GM23338 (cell line): ENCODE data around the gene RHEBL1. TPM values are rescaled to one million over a fixed set of nuclear protein-coding genes. Genes with fewer than 3 reads are reported as not detected.

ENCODE experiments used
- ATAC-seq: fragments of 200-7000 bp; cut with Tn5 transposase; 3 replicates; pipeline ENCODE4 v1.9.1; 2020
- DNase-seq: peaks from one replicate; pipeline ENCODE4 v3.0.0-alpha.2; 2015; ENCODE audit warnings: low spot score
- H2AFZ ChIP-seq: fragments of 200-600 bp; sonication (generic); 2 replicates; pipeline ENCODE4 v1.8.0; 2016; ENCODE audit warnings: antibody characterized with exemption, mild to moderate bottlenecking, moderate library complexity
- H3F3A ChIP-seq: fragments of 200-600 bp; sonication (generic); replicated peaks from 2 replicates; pipeline ENCODE4 v1.8.0; 2017; ENCODE audit warnings: antibody characterized with exemption, mixed run types, low read depth
- H3K27ac ChIP-seq: fragments of 200-600 bp; sonication (generic); 2 replicates; pipeline ENCODE4 v1.6.1; 2016; ENCODE audit warnings: low read depth
- H3K27me3 ChIP-seq: fragments of 200-600 bp; sonication (generic); 2 replicates; pipeline ENCODE4 v1.8.0; 2016; ENCODE audit warnings: mild to moderate bottlenecking, mixed run types, moderate library complexity; ENCODE audit not compliant: insufficient read depth
- H3K36me3 ChIP-seq: fragments of 200-600 bp; sonication (generic); 2 replicates; pipeline ENCODE4 v1.8.0; 2016; ENCODE audit warnings: mild to moderate bottlenecking; ENCODE audit not compliant: insufficient read depth
- H3K4me1 ChIP-seq: fragments of 200-600 bp; sonication (generic); 2 replicates; pipeline ENCODE4 v1.8.0; 2016; ENCODE audit warnings: mild to moderate bottlenecking, moderate library complexity; ENCODE audit not compliant: insufficient read depth
- H3K4me2 ChIP-seq: fragments of 200-600 bp; sonication (generic); 2 replicates; pipeline ENCODE4 v1.7.1; 2017; ENCODE audit warnings: mixed run types
- H3K4me3 ChIP-seq: fragments of 200-600 bp; sonication (generic); 2 replicates; pipeline ENCODE4 v1.6.1; 2016; ENCODE audit warnings: mixed run types
- H3K79me2 ChIP-seq: fragments of 200-600 bp; sonication (generic); replicated peaks from 2 replicates; pipeline ENCODE4 v1.8.0; 2017; ENCODE audit warnings: mild to moderate bottlenecking; ENCODE audit not compliant: insufficient read depth
- H3K9me2 ChIP-seq: fragments of 200-600 bp; sonication (generic); 2 replicates; pipeline ENCODE4 v1.8.0; 2017; ENCODE audit not compliant: insufficient read depth
- H4K20me1 ChIP-seq: fragments of 200-600 bp; sonication (generic); replicated peaks from 2 replicates; pipeline ENCODE4 v1.8.0; 2017; ENCODE audit warnings: mild to moderate bottlenecking; ENCODE audit not compliant: insufficient read depth
- H3K27ac Mint-ChIP-seq: 2 replicates; pipeline ENCODE4 v1.8.0; 2020; ENCODE audit warnings: inconsistent platforms, mild to moderate bottlenecking, moderate library complexity, mixed read lengths
- H3K27me3 Mint-ChIP-seq: 3 replicates; pipeline ENCODE4 v1.8.0; 2022; ENCODE audit warnings: low read depth, mild to moderate bottlenecking, moderate library complexity, mixed read lengths, inconsistent platforms; ENCODE audit not compliant: insufficient read depth, poor library complexity
- H3K36me3 Mint-ChIP-seq: 3 replicates; pipeline ENCODE4 v1.8.0; 2021; ENCODE audit warnings: low read depth, mild to moderate bottlenecking, inconsistent platforms, moderate library complexity, mixed read lengths
- H3K4me1 Mint-ChIP-seq: 3 replicates; pipeline ENCODE4 v1.8.0; 2020; ENCODE audit warnings: mild to moderate bottlenecking, inconsistent platforms, mixed read lengths
- H3K4me3 Mint-ChIP-seq: 3 replicates; pipeline ENCODE4 v1.8.0; 2021; ENCODE audit warnings: moderate library complexity, mild to moderate bottlenecking, inconsistent platforms, mixed read lengths
- H3K9me3 Mint-ChIP-seq: 3 replicates; pipeline ENCODE4 v1.8.0; 2020; ENCODE audit warnings: moderate library complexity, mild to moderate bottlenecking, inconsistent platforms, mixed read lengths
- CREB1 ChIP-seq: fragments of 250-450 bp; sonication (Bioruptor Pico); IDR thresholded peaks from 2 replicates; pipeline ENCODE4 v1.5.0; 2020; ENCODE audit warnings: low read depth, mild to moderate bottlenecking, moderate library complexity
- CTCF ChIP-seq, 2 experiments: fragments of 200-600 bp in 1 of 2; sonication (generic) in 1 of 2; conservative IDR thresholded peaks; 2 replicates each; pipeline versions ENCODE4 v1.5.1 to v1.6.1; 2016 to 2017; ENCODE audit warnings: antibody characterized with exemption in 2 of 2, low read depth in 2 of 2, mild to moderate bottlenecking in 2 of 2, moderate library complexity in 1 of 2
- ETS1 ChIP-seq: IDR thresholded peaks from 2 replicates; pipeline ENCODE4 v1.6.1; 2016; ENCODE audit warnings: antibody characterized with exemption
- EZH2 ChIP-seq: fragments of 200-600 bp; sonication (generic); IDR thresholded peaks from one replicate; pipeline ENCODE4 v1.8.0; 2017; ENCODE audit warnings: antibody characterized with exemption, mild to moderate bottlenecking, low read depth; ENCODE audit not compliant: unreplicated experiment
- EZH2phosphoT487 ChIP-seq: fragments of 200-600 bp; sonication (generic); IDR thresholded peaks from one replicate; pipeline ENCODE4 v1.8.1; 2018; ENCODE audit warnings: antibody characterized with exemption; ENCODE audit not compliant: unreplicated experiment
- JUNB ChIP-seq: IDR thresholded peaks from one replicate; pipeline ENCODE4 v1.6.1; 2016; ENCODE audit warnings: antibody characterized with exemption; ENCODE audit not compliant: unreplicated experiment
- NANOG ChIP-seq: IDR thresholded peaks from 2 replicates; pipeline ENCODE4 v1.6.1; 2016; ENCODE audit warnings: antibody characterized with exemption, borderline replicate concordance
- POLR2AphosphoS5 ChIP-seq: IDR thresholded peaks from 2 replicates; pipeline ENCODE4 v1.6.1; 2016; ENCODE audit warnings: antibody characterized with exemption, low read depth
- REST ChIP-seq: IDR thresholded peaks from one replicate; pipeline ENCODE4 v1.6.1; 2018; ENCODE audit warnings: antibody characterized with exemption; ENCODE audit not compliant: unreplicated experiment
- ZNF114 ChIP-seq: fragments of 250-450 bp; sonication (Bioruptor Pico); IDR thresholded peaks from 2 replicates; pipeline ENCODE4 v1.5.0; 2020; ENCODE audit warnings: mild to moderate bottlenecking, moderate library complexity
- ZNF331 ChIP-seq: fragments of 250-450 bp; sonication (Bioruptor Pico); IDR thresholded peaks from 2 replicates; pipeline ENCODE4 v1.5.0; 2020; ENCODE audit warnings: low read depth, mild to moderate bottlenecking, moderate library complexity
- polyA plus RNA-seq: library from polyadenylated mRNA; unstranded; fragments of >200 nt; fragmentation: Nextera tagmentation; extraction: Ambion mirVana; gene quantifications from 2 replicates; pipeline ENCODE4 v1.2.1, GENCODE V29; 2016
- total RNA-seq: library from RNA; depleted of rRNA; stranded (reverse); fragments of >200 nt; shearing (Covaris generic); gene quantifications from 2 replicates; pipeline ENCODE4 v1.2.3, GENCODE V29; 2014

The RHEBL1 gene
- total and polyA plus RNA-seq, 2 experiments from 2014 or later, result 9.4 to 11.8 TPM

GRCh38 chr12:49049566-49050224 is 20.1 kb downstream of the RHEBL1 start (continued):
- TF ChIP-seq REST (no peak), EZH2 (no peak), NANOG (no peak), ETS1 (no peak), CREB1 (CRISPR knock-in tag) (no peak), POLR2AphosphoS5 (no peak), CTCF (conservative IDR thresholded peaks at IDR 0.05; ENCODE audit: low read depth in 2 of 2) (no peak), JUNB (no peak), EZH2phosphoT487 (no peak), ZNF331 (CRISPR knock-in tag) (no peak)

GRCh38 chr12:49048953-49049352 is 20.8 kb downstream of the RHEBL1 start:
- Mint-ChIP-seq H3K4me3 (no peak overlapping the region), H3K36me3 (peaks cover 98% of the 10 kb centered on the region), H3K27ac (no peak overlapping the region), H3K27me3 (peaks cover 15% of the 10 kb centered on the region), H3K4me1 (no peaks in the 10 kb centered on the region), H3K9me3 (no peaks in the 10 kb centered on the region; the same call in 2 of the 3 replicates)
- Histone ChIP-seq H3F3A (no peaks in the 10 kb centered on the region), H3K27ac (no peak overlapping the region), H3K9me2 (no peaks in the 10 kb centered on the region), H3K27me3 (no peaks in the 10 kb centered on the region), H3K4me1 (no peaks in the 10 kb centered on the region), H4K20me1 (peaks cover 42% of the 10 kb centered on the region), H3K79me2 (peaks cover 7% of the 10 kb centered on the region), H3K36me3 (peaks cover 39% of the 10 kb centered on the region), H3K4me3 (no peak overlapping the region), H2AFZ (no peak overlapping the region), H3K4me2 (no peak overlapping the region)
- DNase-seq (no peak), ATAC-seq (no peak)
- no peak for TF ChIP-seq CTCF (conservative IDR thresholded peaks at IDR 0.05; ENCODE audit: low read depth in 2 of 2)
- no peak for TF ChIP-seq ZNF331 (CRISPR knock-in tag)
- TF ChIP-seq REST, result no peak
- no peak for TF ChIP-seq ZNF114 (CRISPR knock-in tag)
